Effector CD4-positive, alpha-beta T cell (primary cell): Measurements from ENCODE around the gene TNNC1.

Experiments used
- DNase-seq: peaks from one replicate; pipeline ENCODE4 v3.0.0-alpha.2; 2020
- total RNA-seq: gene quantifications from one replicate; lab custom pipeline; 2026; lab: John Stamatoyannopoulos, UW

Gene TNNC1
- 3.2 reads per million, percentile 12 among the genes with 10 or more reads in this experiment for total RNA-seq

GRCh38 chr3:52453496-52454249 is at the start of gene TNNC1:
TSS of gene TNNC1 (minus strand) at chr3:52454041. CDS start at chr3:52454015, 26 bp downstream.
- DNase-seq: no peak

- DNase-seq: no peak
These were observed 49.0 kb upstream of the TNNC1 start for GRCh38 chr3:52502808-52503350.

GRCh38 chr3:52502001-52502400 is 48.2 kb upstream of the TNNC1 start:
- DNase-seq: no peak

- DNase-seq: no peak
These were observed 47.2 kb upstream of the TNNC1 start for GRCh38 chr3:52501046-52501445.

GRCh38 chr3:52498137-52499054 is 44.6 kb upstream of the TNNC1 start:
- DNase-seq: no peak

- no peak for DNase-seq
These were observed 42.1 kb upstream of the TNNC1 start for GRCh38 chr3:52495777-52496602.

GRCh38 chr3:52494886-52495495 is 41.1 kb upstream of the TNNC1 start, which contains the start of gene STAB1:
TSS of gene STAB1 (plus strand) at chr3:52495338. CDS start at chr3:52495414, 76 bp downstream.
- DNase-seq: no peak

GRCh38 chr3:52494445-52494844 is 40.6 kb upstream of the TNNC1 start:
- no peak for DNase-seq

GRCh38 chr3:52493232-52494017 is 39.6 kb upstream of the TNNC1 start:
- DNase-seq: no peak

GRCh38 chr3:52492059-52492458 is 38.2 kb upstream of the TNNC1 start:
- DNase-seq: no peak

GRCh38 chr3:52490939-52491526 is 37.2 kb upstream of the TNNC1 start:
- DNase-seq: no peak

GRCh38 chr3:52490035-52490938 is 36.4 kb upstream of the TNNC1 start:
- DNase-seq: no peak

- DNase-seq: no peak
These were observed 35.6 kb upstream of the TNNC1 start for GRCh38 chr3:52489453-52489852.

- no peak for DNase-seq
These were observed 34.9 kb upstream of the TNNC1 start for GRCh38 chr3:52488746-52489145.

- no peak for DNase-seq
These were observed 34.2 kb upstream of the TNNC1 start for GRCh38 chr3:52487788-52488691.

GRCh38 chr3:52487050-52487787 is 33.4 kb upstream of the TNNC1 start:
- DNase-seq: no peak

GRCh38 chr3:52484680-52485461 is 31.0 kb upstream of the TNNC1 start:
- no peak for DNase-seq
